Tongue (tissue), 2 donors: ENCODE measurements around the gene OR2T27. TPM values are rescaled to one million over a fixed set of nuclear protein-coding genes. Genes with fewer than 3 reads are reported as not detected.
"Not testable (repeated sequence)": the region's sequence is repeated elsewhere in the genome, so short reads cannot be mapped to it uniquely, and the experiment has no call there.

Experiments
- DNase-seq: peaks from one replicate; pipeline ENCODE4 v3.0.0-alpha.2; 2015
- total RNA-seq: library from RNA; depleted of rRNA; stranded (reverse); fragments of >200 nt; gene quantifications from one replicate; pipeline ENCODE4 v1.2.3, GENCODE V29; 2014

OR2T27 gene
- total RNA-seq, 1 donor from 2014 or later: not detected

DNA sequence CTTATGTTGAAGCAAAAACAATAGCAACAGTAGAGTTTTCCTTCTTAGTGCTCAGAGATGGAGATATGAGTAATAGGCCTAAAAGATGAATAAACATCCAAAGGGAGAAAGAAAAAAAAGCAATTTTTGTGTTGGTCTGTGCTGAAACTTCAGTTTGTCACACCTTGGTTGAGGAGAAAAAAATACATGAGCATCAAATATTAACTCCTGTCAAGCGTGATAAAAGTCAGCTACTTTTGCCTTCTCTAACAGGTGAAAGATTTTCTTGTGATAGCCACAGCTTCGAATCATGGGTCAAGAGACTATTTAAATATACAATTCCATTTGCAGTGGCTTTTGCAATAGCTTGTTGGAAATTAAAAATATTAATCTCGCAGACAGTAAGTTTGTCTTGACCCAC, 14.4 kb downstream of the OR2T27 start:
- DNase-seq: not testable (repeated sequence)

DNA sequence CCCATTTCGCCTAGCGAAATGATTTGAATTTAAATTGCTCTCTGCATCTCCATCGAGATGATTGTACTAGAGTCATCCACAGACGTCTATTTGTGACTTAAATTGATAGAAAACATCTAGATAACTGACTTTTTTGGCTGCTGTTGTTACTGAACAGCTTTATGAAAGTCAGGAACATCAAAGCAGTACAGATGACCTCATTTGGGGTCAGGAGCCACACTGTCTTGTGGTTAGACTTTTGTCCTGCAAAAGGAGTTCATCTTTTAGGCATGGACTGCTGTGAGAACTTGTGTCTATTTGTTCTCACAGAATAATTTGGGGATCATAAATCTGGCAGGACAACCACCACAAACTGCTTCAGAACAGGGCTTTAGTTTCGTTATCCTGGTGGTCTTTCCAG, 15.7 kb downstream of the OR2T27 start:
- not testable (repeated sequence) for DNase-seq

- DNase-seq: not testable (repeated sequence)
Measured at GRCh38 chr1:248636612-248637011, 18.7 kb downstream of the OR2T27 start.

- not testable (repeated sequence) for DNase-seq
Measured at GRCh38 chr1:248634991-248635390, 20.3 kb downstream of the OR2T27 start, which contains the start of gene OR2T11. Gene OR2T11, minus strand, starts transcription at chr1:248635091. Its CDS starts 7,963 bp downstream, at chr1:248627128.

GRCh38 chr1:248631354-248632008, 23.8 kb downstream of the OR2T27 start:
- no peak for DNase-seq

- no peak for DNase-seq
Measured at GRCh38 chr1:248630551-248630950, 24.8 kb downstream of the OR2T27 start.

DNA sequence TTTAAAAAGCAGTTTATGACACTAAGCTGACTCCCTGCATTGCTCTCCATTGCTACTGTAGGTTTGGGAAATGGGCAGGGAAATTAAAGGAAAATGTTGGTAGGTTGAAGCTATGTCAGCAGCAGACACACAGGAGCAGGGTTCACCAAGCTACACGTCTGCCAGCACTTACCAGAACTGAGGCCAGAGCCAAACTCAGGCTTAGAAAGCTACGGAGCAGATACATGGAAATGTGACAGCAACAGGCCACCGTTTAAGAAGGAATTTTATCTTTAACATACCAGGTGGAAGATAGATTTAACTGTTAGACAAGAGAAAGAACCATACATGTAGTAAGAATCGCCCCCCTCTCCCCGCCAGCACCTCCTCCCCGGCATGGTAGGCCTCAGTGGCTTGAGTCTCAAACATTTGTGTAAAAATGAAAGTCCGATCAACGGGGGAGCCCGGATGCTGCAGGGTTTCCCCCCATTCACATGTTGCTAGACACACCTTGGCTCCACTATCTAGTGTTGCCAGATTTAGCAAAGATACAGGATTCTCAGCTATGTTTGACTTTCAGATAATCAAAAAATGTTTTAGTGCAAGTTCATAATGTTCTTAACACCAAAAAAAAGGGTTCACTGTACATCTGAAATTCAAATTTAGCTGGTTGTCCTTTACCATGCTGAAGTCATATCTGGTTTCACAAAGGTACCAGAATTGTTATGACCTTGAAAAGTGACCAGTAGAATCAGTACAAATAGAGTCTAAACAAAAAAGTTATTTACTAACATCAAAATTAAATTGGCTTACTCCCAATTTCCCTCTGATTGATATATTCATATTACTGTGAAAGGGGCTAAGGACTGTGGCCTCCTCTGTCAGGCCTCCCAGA, 27.1 kb downstream of the OR2T27 start:
- no peak for DNase-seq

GRCh38 chr1:248625971-248626370, 29.4 kb downstream of the OR2T27 start:
- no peak for DNase-seq

GRCh38 chr1:248625166-248625565, 30.2 kb downstream of the OR2T27 start:
- DNase-seq: no peak

DNA sequence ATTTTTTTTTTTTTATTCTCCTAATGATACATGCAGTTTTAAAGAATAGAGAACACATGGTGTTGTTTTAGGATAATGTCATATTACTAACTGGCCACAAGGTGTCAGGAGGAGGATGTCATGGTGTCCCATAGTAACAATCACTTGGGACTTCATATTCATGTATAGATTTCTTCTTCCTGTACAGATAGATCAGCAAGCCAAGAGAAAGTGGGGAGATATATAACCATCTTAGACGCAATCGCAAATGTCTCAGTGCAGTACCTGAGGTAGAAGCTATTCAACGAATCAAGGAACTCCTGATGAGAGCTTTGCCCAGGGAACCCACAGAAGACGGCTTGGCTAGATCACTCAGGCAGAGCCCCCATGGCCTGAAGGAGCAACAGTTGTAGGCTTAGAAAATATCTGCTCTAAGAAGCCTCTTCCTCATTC, 32.7 kb downstream of the OR2T27 start:
- peak; percentile 0 for DNase-seq

- DNase-seq: no peak
Measured at GRCh38 chr1:248621770-248622169, 33.6 kb downstream of the OR2T27 start.

DNA sequence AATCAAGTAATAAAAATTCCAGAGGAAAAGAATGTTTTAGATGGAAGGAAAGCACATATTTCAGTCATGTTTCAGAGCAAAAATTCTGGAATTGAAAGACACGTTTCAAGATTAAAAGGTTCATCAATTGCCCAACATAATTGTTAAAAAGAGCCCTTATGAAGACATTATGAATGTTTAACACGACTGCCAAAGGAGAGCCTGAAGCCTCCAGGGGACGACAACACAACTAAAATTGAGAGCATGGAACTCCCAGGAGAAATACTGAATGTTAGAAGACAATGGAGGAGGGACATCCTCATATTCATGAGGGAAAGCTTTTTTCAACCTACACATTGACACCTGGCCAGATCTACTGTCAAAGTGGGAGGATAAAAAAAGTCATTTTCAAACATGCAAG, 36.5 kb downstream of the OR2T27 start:
- peak; percentile 2 for DNase-seq

GRCh38 chr1:248618119-248618518, 37.2 kb downstream of the OR2T27 start:
- no peak for DNase-seq

- no peak for DNase-seq
Measured at GRCh38 chr1:248613742-248614141, 41.6 kb downstream of the OR2T27 start.

DNA sequence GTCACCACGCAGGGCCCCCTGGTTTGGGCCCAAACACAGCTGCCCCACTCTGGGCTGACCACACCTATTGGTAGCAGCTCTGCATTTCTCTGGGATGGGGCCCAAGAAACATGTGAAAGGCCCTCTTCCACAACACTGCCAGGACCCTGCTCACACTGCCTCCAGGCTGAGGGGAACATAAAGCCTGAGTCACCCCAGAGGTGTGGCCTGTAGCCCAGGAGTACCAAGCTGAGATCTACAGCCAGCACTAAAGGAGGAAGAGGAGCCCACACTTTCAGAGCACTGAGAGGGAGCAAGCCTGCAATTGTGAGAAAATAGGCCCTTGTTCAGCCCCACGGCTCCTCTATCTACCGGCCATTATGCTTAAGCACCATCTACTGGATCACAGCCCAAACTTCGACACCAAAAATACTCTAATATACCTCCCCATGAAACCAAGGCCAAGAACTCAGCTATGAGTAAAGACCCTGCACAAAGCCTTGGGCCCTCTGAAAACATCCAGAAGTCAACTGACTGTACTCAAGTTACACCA, 43.4 kb downstream of the OR2T27 start:
- no peak for DNase-seq

- no peak for DNase-seq
Measured at GRCh38 chr1:248610301-248610700, 45.0 kb downstream of the OR2T27 start.

Other genes starting within 250 kb of the OR2T27 start
- not detected for gene OR2T2, start 209.9 kb downstream of the OR2T27 start, total RNA-seq
- not detected for gene OR2T3, start 182.2 kb downstream of the OR2T27 start, total RNA-seq
- gene OR2T5, start 166.9 kb downstream of the OR2T27 start, total RNA-seq: not detected
- gene OR2G6, start 147.5 kb downstream of the OR2T27 start, total RNA-seq: not detected
- gene OR2T29, start 92.8 kb downstream of the OR2T27 start, total RNA-seq: not detected
- gene OR2T34, start 80.8 kb downstream of the OR2T27 start, total RNA-seq: not detected
- not detected for gene OR2T10, start 57.8 kb downstream of the OR2T27 start, total RNA-seq
- not detected for gene OR2T11, start 20.4 kb downstream of the OR2T27 start, total RNA-seq
- not detected for gene OR2T35, start 10.2 kb downstream of the OR2T27 start, total RNA-seq
- gene OR14I1, start 47.2 kb upstream of the OR2T27 start, total RNA-seq: not detected
- gene LYPD8, start 100.2 kb upstream of the OR2T27 start, total RNA-seq: not detected
- 20.9 TPM for gene SH3BP5L, start 170.4 kb upstream of the OR2T27 start, total RNA-seq
- gene ZNF672, start 182.7 kb upstream of the OR2T27 start, total RNA-seq: 33.4 TPM
- 34.9 TPM for gene ZNF692, start 203.6 kb upstream of the OR2T27 start, total RNA-seq